ENCODE results near the gene EFCAB14. TPM values are rescaled to one million over a fixed set of nuclear protein-coding genes. Genes with fewer than 3 reads are reported as not detected.
"Not testable (repeated sequence)": the region's sequence is repeated elsewhere in the genome, so short reads cannot be mapped to it uniquely, and the experiment has no call there.

The EFCAB14 gene, protein sequence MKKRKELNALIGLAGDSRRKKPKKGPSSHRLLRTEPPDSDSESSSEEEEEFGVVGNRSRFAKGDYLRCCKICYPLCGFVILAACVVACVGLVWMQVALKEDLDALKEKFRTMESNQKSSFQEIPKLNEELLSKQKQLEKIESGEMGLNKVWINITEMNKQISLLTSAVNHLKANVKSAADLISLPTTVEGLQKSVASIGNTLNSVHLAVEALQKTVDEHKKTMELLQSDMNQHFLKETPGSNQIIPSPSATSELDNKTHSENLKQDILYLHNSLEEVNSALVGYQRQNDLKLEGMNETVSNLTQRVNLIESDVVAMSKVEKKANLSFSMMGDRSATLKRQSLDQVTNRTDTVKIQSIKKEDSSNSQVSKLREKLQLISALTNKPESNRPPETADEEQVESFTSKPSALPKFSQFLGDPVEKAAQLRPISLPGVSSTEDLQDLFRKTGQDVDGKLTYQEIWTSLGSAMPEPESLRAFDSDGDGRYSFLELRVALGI
- 23.6 TPM for polyA plus RNA-seq (2013, experiment 1 of 2)
- polyA plus RNA-seq (2013, experiment 2 of 2) = 27.0 TPM

DNA sequence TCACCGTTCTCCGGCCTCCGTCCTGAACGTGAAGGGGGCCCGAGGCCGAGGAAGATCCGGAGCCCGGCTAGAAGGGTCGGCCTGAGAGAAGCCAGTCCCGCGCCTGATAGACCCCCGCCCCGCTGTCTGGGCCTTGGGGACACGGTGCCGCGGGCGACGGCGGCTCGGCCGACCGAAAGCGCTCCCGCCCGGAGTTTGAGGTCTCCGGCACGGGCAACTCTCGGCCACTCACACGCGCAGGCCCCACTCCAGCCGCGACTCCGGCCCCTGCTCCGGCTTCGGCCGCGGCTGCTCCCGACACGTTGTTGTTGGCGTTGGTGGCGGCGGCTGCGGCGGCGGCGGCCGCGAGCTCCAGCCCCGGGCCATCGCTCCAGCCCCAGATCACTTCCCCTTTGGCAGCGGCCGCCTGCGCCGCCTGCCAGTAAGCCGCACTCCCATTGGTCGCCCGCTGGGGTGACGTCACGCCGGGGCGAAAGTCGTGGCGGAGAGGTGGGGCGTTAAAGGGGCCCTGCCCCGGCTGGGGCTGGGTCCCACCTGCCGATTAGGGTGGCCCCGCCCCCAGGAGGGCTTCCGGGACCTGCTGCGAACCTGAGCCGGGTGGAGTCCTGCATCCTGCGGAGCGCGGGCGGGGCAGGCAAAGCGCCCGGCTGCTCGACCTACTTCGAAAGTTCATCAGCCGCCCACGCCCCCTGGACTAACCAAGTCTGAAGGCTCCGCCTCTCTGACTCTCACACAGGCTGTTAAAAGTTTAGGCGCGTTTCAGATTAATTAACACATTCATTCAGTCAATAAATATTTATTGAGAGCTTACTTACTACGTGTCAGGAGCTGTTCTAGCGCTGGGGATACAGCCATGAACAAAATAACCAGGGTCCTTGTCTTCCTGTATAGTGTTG lies at the start of gene EFCAB14:
TSS of gene EFCAB14 (minus strand) at position 388 of the 896 bp plus-strand sequence. CDS start 1,027 bp downstream, outside the sequence.
- H3K4me3 ChIP-seq (ENCODE audit: low read length) = peak within 1 kb of the TSS; percentile 93
- H3K27me3 ChIP-seq (ENCODE audit: insufficient read depth, low read length) = no peaks in the 10 kb centered on the region; the same call in 1 of the 2 replicates
- H3K27ac ChIP-seq (ENCODE audit: low read depth, low read length) = peak within 1 kb of the TSS; percentile 70
- peak within 1 kb of the TSS; percentile 87 for H3K9ac ChIP-seq (ENCODE audit: low read depth, low read length)
- under 1% methylated on average over 85 of the region's 85 CpGs for WGBS
- peaks cover 17% of the 10 kb centered on the region for H3K4me1 ChIP-seq (ENCODE audit: insufficient read depth, low read length)
- H3K36me3 ChIP-seq (ENCODE audit: insufficient read depth, low read length) = peaks cover 29% of the 10 kb centered on the region
- H3K9me3 ChIP-seq (ENCODE audit: insufficient read depth, low read depth, low read length) = no peaks in the 10 kb centered on the region

DNA sequence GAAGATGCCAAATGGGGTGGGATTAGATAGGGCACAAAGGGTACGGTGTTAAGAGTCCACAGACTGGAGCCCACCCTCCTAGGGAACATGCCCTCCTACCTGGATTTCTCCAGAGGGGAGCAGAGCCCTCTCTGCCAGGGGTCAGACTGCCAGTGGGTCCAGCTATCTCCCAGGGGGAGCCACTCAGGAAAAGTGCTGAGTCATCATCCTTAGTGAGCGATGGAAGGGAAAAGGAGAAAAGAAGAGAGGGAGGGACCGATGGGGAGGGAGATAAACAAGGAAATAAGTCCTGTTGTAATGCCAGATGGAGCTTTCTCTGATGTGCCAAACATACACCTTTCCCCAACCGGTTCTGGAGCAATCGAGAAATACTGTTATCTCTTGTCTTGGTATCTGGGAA lies 49.5 kb upstream of the EFCAB14 start:
- H3K9ac ChIP-seq (ENCODE audit: low read depth, low read length) = no peak overlapping the region
- no peak overlapping the region for H3K27ac ChIP-seq (ENCODE audit: low read depth, low read length)
- H3K4me1 ChIP-seq (ENCODE audit: insufficient read depth, low read length) = no peaks in the 10 kb centered on the region
- no peak overlapping the region for H3K4me3 ChIP-seq (ENCODE audit: low read length)
- WGBS = 91% methylated on average over 5 of the region's 5 CpGs
- H3K36me3 ChIP-seq (ENCODE audit: insufficient read depth, low read length) = no peaks in the 10 kb centered on the region
- no peaks in the 10 kb centered on the region for H3K27me3 ChIP-seq (ENCODE audit: insufficient read depth, low read length)
- H3K9me3 ChIP-seq (ENCODE audit: insufficient read depth, low read depth, low read length) = peaks cover 51% of the 10 kb centered on the region

DNA sequence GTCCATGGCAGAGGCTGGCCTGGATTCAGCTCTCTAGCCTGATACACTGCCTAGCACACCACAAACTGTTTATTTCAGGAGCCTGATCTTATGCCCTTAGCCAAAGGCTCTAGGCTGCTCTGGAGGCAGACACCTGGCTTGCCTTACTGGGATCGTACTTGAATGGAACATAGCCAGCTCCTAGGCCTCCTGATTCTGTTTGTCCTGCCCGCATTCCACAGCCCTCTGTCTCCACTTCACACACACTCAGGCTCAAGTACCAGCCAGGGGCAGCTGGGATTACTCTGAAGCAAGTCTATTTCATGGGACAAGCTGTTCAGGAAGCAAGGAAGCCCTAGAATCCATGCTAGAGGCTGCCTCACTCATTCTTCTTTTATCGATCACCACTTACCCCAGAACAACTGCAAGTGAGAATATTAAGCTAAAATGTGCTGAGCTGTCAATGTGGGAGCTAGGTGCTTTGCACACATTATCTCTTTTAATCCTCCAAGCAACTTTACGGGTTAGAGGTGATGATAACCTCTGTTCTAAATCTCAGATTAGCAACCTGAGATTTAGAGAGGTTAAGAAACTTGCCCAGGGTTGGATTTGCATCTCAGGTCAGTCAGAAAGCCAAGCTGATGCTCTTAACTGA lies 48.9 kb upstream of the EFCAB14 start:
- Histone ChIP-seq H3K4me1 (ENCODE audit: insufficient read depth, low read length) (no peaks in the 10 kb centered on the region), H3K9ac (ENCODE audit: low read depth, low read length) (no peak overlapping the region), H3K4me3 (ENCODE audit: low read length) (no peak overlapping the region), H3K27ac (ENCODE audit: low read depth, low read length) (no peak overlapping the region), H3K27me3 (ENCODE audit: insufficient read depth, low read length) (no peaks in the 10 kb centered on the region), H3K9me3 (ENCODE audit: insufficient read depth, low read depth, low read length) (peaks cover 44% of the 10 kb centered on the region), H3K36me3 (ENCODE audit: insufficient read depth, low read length) (no peaks in the 10 kb centered on the region)
- 92% methylated on average over 4 of the region's 4 CpGs for WGBS

DNA sequence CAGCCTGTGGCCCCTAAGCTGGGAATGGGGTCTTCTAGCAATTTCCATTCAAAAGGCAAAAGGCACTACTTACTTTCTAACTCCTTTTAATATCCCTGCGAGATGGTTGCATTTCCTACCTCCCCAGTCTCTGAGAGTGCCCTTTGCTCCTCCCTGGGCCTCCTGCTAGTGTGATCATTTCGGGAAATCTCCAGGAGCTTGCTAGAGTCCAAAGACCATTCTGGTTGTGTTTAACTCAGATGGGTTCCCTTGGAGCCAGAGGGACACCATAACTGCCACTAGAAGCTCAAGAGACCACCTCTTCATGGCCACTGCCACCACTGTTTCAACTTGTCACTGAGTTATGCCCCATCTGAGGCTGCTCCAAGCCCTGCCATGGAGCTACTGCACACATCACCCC lies 45.5 kb upstream of the EFCAB14 start:
- Histone ChIP-seq H3K4me3 (ENCODE audit: low read length) (no peak overlapping the region), H3K27me3 (ENCODE audit: insufficient read depth, low read length) (no peaks in the 10 kb centered on the region), H3K4me1 (ENCODE audit: insufficient read depth, low read length) (no peaks in the 10 kb centered on the region), H3K9me3 (ENCODE audit: insufficient read depth, low read depth, low read length) (peaks cover 10% of the 10 kb centered on the region), H3K27ac (ENCODE audit: low read depth, low read length) (no peak overlapping the region), H3K9ac (ENCODE audit: low read depth, low read length) (no peak overlapping the region), H3K36me3 (ENCODE audit: insufficient read depth, low read length) (no peaks in the 10 kb centered on the region)
- whole genome bisulfite sequencing = 78% methylated on average over 2 of the region's 2 CpGs

DNA sequence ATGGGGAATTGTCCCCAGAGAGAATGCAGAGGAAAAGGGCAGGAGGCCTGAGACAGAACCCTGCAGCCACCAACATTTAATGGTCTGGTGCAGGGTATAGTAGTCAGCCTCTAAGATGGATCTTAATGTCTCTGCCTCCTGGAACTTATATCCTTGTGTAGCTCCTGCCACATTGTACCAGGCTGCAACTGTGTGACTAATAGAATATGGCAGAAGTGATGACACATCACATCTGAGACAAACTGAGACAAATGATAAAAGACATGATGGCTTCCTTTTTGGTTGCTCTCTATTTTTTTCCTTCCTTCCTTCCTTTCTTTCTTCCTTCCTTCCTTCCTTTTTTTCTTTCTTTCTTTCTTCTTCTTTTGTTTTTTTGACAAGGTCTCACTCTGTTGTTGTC lies 42.8 kb upstream of the EFCAB14 start:
- Histone ChIP-seq H3K27me3 (ENCODE audit: insufficient read depth, low read length) (no peaks in the 10 kb centered on the region), H3K9ac (ENCODE audit: low read depth, low read length) (no peak overlapping the region), H3K4me1 (ENCODE audit: insufficient read depth, low read length) (peaks cover 14% of the 10 kb centered on the region), H3K4me3 (ENCODE audit: low read length) (no peak overlapping the region), H3K9me3 (ENCODE audit: insufficient read depth, low read depth, low read length) (no peaks in the 10 kb centered on the region; the same call in 1 of the 2 replicates), H3K27ac (ENCODE audit: low read depth, low read length) (no peak overlapping the region), H3K36me3 (ENCODE audit: insufficient read depth, low read length) (no peaks in the 10 kb centered on the region)

DNA sequence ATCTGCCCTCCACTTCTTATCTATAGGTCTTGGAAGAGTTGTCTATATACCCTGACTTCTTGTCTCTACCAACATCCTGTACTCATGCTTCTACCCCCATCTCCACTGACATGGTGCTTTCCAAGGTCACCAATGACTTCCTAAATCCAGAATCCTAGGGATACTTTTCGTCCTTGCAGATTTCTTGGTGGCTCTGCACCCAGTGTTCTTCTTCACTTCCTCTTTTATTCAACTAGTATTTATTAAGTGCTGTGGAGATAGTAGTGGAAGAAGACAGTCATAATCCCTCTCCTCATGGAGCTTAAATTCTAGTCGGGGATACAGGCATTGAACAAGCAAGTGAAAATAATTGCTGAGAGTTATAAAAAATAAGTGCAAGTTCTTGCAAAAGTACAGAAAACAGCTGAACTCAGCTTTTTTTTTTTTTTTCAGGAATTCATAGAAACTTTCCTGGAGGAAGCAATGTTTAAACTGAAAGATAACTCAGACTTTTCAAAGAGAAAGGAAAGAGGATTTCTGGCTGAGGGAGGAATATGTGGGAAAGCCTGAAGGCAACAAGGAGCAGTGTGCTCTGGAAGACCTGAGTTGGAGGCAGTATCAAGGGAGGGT lies 41.7 kb upstream of the EFCAB14 start:
- Histone ChIP-seq H3K27ac (ENCODE audit: low read depth, low read length) (no peak overlapping the region), H3K9me3 (ENCODE audit: insufficient read depth, low read depth, low read length) (no peaks in the 10 kb centered on the region; the same call in 1 of the 2 replicates), H3K36me3 (ENCODE audit: insufficient read depth, low read length) (no peaks in the 10 kb centered on the region), H3K9ac (ENCODE audit: low read depth, low read length) (no peak overlapping the region), H3K4me1 (ENCODE audit: insufficient read depth, low read length) (peaks cover 14% of the 10 kb centered on the region), H3K27me3 (ENCODE audit: insufficient read depth, low read length) (no peaks in the 10 kb centered on the region), H3K4me3 (ENCODE audit: low read length) (no peak overlapping the region)
- WGBS = 89% methylated on average over 2 of the region's 2 CpGs

DNA sequence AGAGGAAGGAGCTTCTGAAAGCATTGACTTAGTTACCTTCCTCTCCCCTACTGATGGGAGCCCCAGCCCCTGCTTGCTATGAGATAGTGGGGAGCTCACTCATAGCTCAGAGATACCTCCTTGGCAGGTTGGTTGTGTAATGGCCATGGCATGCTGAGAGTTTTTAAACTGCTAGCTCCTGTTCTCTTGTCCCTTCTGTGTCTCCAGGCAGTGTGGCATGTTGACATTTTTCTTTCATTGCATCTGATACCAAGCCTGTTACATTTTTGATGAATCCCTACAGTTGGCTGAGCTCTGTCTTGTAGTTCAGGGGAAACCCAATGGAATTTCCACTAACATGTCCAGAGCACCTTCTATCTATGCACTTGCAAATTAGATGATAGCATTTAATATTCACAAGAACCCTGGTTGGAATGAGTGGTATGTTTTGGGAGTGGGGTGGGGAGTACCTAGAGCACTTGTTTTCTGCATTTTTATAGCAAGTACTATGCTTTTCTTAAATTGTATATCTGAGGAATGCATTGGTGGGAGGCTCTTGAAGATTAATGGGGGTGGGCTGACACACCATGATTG lies 39.1 kb upstream of the EFCAB14 start:
- Histone ChIP-seq H3K9ac (ENCODE audit: low read depth, low read length) (no peak overlapping the region), H3K9me3 (ENCODE audit: insufficient read depth, low read depth, low read length) (no peaks in the 10 kb centered on the region; the same call in 1 of the 2 replicates), H3K4me1 (ENCODE audit: insufficient read depth, low read length) (peaks cover 14% of the 10 kb centered on the region), H3K27ac (ENCODE audit: low read depth, low read length) (peak overlapping the region; percentile 21; the same call in 1 of the 2 replicates), H3K27me3 (ENCODE audit: insufficient read depth, low read length) (no peaks in the 10 kb centered on the region), H3K4me3 (ENCODE audit: low read length) (no peak overlapping the region), H3K36me3 (ENCODE audit: insufficient read depth, low read length) (no peaks in the 10 kb centered on the region)

DNA sequence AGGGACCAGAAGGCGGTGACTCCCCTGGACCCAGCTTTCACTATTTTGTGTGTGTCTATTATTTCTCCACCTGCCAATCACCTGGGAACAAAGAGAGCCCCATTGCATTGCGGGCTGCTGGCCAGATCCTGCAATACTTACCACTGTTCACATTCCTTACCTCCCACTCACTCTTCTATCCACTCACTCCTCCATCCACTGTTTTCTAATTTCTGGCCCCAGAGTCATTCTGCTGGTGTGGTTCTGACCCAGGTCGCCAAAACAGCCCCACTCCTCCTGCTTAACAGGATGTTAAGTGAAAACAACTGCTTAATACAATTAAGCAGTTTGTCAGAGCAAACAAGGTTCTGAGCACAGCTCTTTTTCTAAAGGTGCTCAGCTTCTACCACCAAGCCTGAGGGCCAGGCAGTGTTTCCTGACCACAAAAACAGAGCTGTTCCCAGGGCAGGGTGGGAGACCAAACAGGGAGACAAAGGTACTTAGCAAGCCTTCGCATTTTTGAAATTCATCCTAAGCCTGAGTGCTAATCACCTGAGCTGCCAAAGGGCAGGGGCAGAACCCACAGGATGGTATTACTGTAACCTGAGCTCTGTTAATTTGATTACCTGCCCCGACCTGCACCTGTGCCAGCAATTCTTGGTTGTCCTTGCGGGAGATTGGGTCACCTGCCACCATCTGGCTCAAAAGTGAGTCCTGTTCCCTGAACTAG lies 38.5 kb upstream of the EFCAB14 start:
- H3K36me3 ChIP-seq (ENCODE audit: insufficient read depth, low read length) = no peaks in the 10 kb centered on the region
- H3K27ac ChIP-seq (ENCODE audit: low read depth, low read length) = peak overlapping the region; percentile 77
- 70% methylated on average over 6 of the region's 6 CpGs for WGBS
- H3K9ac ChIP-seq (ENCODE audit: low read depth, low read length) = 0 out of 2 replicates have a peak overlapping the region, but pooled peaks have one; percentile 9
- H3K4me1 ChIP-seq (ENCODE audit: insufficient read depth, low read length) = peaks cover 14% of the 10 kb centered on the region
- no peak overlapping the region for H3K4me3 ChIP-seq (ENCODE audit: low read length)
- no peaks in the 10 kb centered on the region; the same call in 1 of the 2 replicates for H3K9me3 ChIP-seq (ENCODE audit: insufficient read depth, low read depth, low read length)
- H3K27me3 ChIP-seq (ENCODE audit: insufficient read depth, low read length) = no peaks in the 10 kb centered on the region

DNA sequence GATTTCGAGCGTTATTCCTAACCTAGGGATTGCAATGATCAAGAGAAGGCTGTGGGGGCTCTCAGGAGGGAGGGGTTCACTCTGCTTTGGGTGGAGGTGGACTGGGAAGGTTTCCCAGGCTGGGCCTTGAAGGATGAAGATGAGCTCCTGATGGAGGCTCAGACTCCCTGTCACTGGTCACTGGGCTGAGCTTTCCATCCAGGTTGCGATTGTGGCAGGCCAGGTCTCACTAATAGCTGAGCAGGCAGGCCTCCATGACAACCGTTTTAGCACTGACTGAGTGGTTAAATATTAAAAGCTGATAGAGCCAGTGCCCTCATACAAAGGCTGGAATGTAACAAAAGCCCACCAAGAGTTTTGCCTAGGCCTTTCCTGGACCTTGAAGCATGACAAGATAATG lies 36.2 kb upstream of the EFCAB14 start:
- H3K27ac ChIP-seq (ENCODE audit: low read depth, low read length) = no peak overlapping the region
- no peak overlapping the region for H3K9ac ChIP-seq (ENCODE audit: low read depth, low read length)
- no peaks in the 10 kb centered on the region for H3K9me3 ChIP-seq (ENCODE audit: insufficient read depth, low read depth, low read length)
- H3K4me3 ChIP-seq (ENCODE audit: low read length) = no peak overlapping the region
- 93% methylated on average over 4 of the region's 4 CpGs for WGBS
- peaks cover 14% of the 10 kb centered on the region for H3K4me1 ChIP-seq (ENCODE audit: insufficient read depth, low read length)
- H3K27me3 ChIP-seq (ENCODE audit: insufficient read depth, low read length) = no peaks in the 10 kb centered on the region
- H3K36me3 ChIP-seq (ENCODE audit: insufficient read depth, low read length) = no peaks in the 10 kb centered on the region

DNA sequence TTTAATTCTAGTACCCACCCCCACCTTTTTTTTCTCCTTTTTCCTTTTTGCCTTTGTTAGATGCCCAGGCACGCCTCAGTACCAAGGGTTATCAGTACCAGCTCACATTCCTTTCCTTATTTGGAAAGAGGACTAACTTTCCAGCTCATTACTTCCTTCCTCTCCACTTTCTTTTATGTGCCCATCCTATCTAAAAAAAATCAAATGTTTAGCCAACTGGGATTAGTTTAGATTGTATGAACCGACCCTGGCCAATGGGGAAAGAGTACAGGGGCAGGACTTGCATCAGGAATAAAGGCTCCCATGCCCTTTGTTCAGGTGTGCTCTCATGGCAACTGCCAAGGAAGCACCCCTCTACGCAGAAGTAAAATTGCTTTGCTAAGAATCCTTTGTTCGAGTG lies 35.8 kb upstream of the EFCAB14 start:
- H3K27ac ChIP-seq (ENCODE audit: low read depth, low read length); H3K27me3 ChIP-seq (ENCODE audit: insufficient read depth, low read length); H3K36me3 ChIP-seq (ENCODE audit: insufficient read depth, low read length); H3K9me3 ChIP-seq (ENCODE audit: insufficient read depth, low read depth, low read length); H3K9ac ChIP-seq (ENCODE audit: low read depth, low read length); H3K4me3 ChIP-seq (ENCODE audit: low read length): not testable (repeated sequence)
- H3K4me1 ChIP-seq (ENCODE audit: insufficient read depth, low read length) = peaks cover 14% of the 10 kb centered on the region
- WGBS = 92% methylated on average over 4 of the region's 4 CpGs
